HuH-7 (cell line): ENCODE measurements around the gene NT5DC3.
"Not testable (repeated sequence)": the region's sequence is repeated elsewhere in the genome, so short reads cannot be mapped to it uniquely, and the experiment has no call there.

Experiments used
- DNase-seq: peaks from one replicate; pipeline ENCODE4 v3.0.0; 2011; ENCODE audit warnings: low spot score

Gene NT5DC3

GRCh38 chr12:103855896-103856657, 15.0 kb upstream of the NT5DC3 start:
- no peak for DNase-seq

- no peak for DNase-seq
Observed at GRCh38 chr12:103855036-103855712, 14.1 kb upstream of the NT5DC3 start.

GRCh38 chr12:103854372-103854973, 13.4 kb upstream of the NT5DC3 start:
- DNase-seq = no peak

- DNase-seq = no peak
Observed at GRCh38 chr12:103852498-103852997, 11.5 kb upstream of the NT5DC3 start.

GRCh38 chr12:103851127-103851526, 10.1 kb upstream of the NT5DC3 start:
- DNase-seq = no peak

GRCh38 chr12:103850429-103850828, 9.4 kb upstream of the NT5DC3 start:
- DNase-seq = no peak

- no peak for DNase-seq
Observed at GRCh38 chr12:103848917-103849491, 8.0 kb upstream of the NT5DC3 start.

GRCh38 chr12:103848143-103848542, 7.1 kb upstream of the NT5DC3 start:
- DNase-seq = peak; percentile 11

- no peak for DNase-seq
Observed at GRCh38 chr12:103846415-103846814, 5.4 kb upstream of the NT5DC3 start.

GRCh38 chr12:103844305-103844704, 3.3 kb upstream of the NT5DC3 start:
- DNase-seq = no peak

- peak; percentile 76 for DNase-seq
Observed at GRCh38 chr12:103841690-103842584, 903 bp upstream of the NT5DC3 start.

GRCh38 chr12:103840462-103840875, 565 bp downstream of the NT5DC3 start:
- no peak for DNase-seq

GRCh38 chr12:103839609-103840461, 1.2 kb downstream of the NT5DC3 start:
- no peak for DNase-seq

GRCh38 chr12:103839103-103839502, 1.9 kb downstream of the NT5DC3 start:
- no peak for DNase-seq

GRCh38 chr12:103838254-103838914, 2.6 kb downstream of the NT5DC3 start:
- no peak for DNase-seq

GRCh38 chr12:103836345-103836744, 4.7 kb downstream of the NT5DC3 start:
- DNase-seq = no peak

GRCh38 chr12:103835747-103836335, 5.2 kb downstream of the NT5DC3 start:
- not testable (repeated sequence) for DNase-seq

GRCh38 chr12:103834942-103835341, 6.1 kb downstream of the NT5DC3 start:
- no peak for DNase-seq

- DNase-seq = no peak
Observed at GRCh38 chr12:103833891-103834290, 7.1 kb downstream of the NT5DC3 start.
